Retinal pigment epithelial cell (primary cell): ENCODE results near the gene GLUD1.

Experiments used
- DNase-seq: peaks from one replicate; pipeline ENCODE4 v3.0.0-alpha.2; 2010; ENCODE audit warnings: low read depth
- H3K4me3 ChIP-seq: 2 replicates; pipeline ENCODE4 v1.5.1; 2011; ENCODE audit warnings: mild to moderate bottlenecking, low read length, control low read depth, moderate library complexity
- TF ChIP-seq, protein P1 (sequence below): conservative IDR thresholded peaks from 2 replicates; pipeline ENCODE4 v1.5.1; 2011; ENCODE audit warnings: low read depth, low read length, control low read depth, inconsistent platforms

The GLUD1 gene

DNA sequence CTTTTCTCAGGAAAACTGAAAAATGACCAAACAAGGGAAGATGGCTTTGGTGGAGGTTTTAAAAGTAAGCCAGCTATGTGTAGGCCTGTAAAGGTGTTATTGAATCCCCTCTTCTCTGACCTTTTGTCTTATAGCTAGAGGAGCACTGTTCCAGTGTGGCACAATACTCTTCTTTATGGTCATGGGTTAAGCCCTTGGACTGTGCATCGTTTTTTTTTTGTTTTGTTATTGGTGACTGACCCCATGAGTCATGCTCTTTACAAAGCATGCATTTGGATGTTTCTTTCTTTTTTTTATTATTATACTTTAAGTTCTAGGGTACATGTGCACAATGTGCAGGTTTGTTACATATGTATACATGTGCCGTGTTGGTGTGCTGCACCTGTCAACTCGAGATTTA lies 94.2 kb downstream of the GLUD1 start:
- TF ChIP-seq, protein P1, sequence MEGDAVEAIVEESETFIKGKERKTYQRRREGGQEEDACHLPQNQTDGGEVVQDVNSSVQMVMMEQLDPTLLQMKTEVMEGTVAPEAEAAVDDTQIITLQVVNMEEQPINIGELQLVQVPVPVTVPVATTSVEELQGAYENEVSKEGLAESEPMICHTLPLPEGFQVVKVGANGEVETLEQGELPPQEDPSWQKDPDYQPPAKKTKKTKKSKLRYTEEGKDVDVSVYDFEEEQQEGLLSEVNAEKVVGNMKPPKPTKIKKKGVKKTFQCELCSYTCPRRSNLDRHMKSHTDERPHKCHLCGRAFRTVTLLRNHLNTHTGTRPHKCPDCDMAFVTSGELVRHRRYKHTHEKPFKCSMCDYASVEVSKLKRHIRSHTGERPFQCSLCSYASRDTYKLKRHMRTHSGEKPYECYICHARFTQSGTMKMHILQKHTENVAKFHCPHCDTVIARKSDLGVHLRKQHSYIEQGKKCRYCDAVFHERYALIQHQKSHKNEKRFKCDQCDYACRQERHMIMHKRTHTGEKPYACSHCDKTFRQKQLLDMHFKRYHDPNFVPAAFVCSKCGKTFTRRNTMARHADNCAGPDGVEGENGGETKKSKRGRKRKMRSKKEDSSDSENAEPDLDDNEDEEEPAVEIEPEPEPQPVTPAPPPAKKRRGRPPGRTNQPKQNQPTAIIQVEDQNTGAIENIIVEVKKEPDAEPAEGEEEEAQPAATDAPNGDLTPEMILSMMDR, result no peak
- no peak for DNase-seq

More for the DNA sequence above, 94.2 kb downstream of the GLUD1 start:
- no peak overlapping the region for H3K4me3 ChIP-seq
